ENCODE results near the gene SMIM3. TPM values are rescaled to one million over a fixed set of nuclear protein-coding genes. Genes with fewer than 3 reads are reported as not detected.

Gene SMIM3
- 35.8 and 37.0 TPM in 2 replicates for total RNA-seq

GRCh38 chr5:150778517-150779396, at the start of gene SMIM3:
TSS of gene SMIM3 (plus strand) at chr5:150778757. CDS start at chr5:150795441, 16,684 bp downstream.

GRCh38 chr5:150758531-150759333, 19.8 kb upstream of the SMIM3 start, which contains the start of gene DCTN4:
TSS of gene DCTN4 (minus strand) at chr5:150759017. CDS start at chr5:150758993, 24 bp downstream.

GRCh38 chr5:150846308-150846653, 67.7 kb downstream of the SMIM3 start, which contains the start of gene IRGM:
TSS of gene IRGM (plus strand) at chr5:150846521. CDS start at chr5:150848124, 1,603 bp downstream.

Other genes starting within 250 kb of the SMIM3 start
- gene SYNPO, start 138.1 kb upstream of the SMIM3 start, total RNA-seq = 1.0 and 1.3 TPM in 2 replicates
- 1.0 and 1.8 TPM in 2 replicates for gene MYOZ3, start 117.5 kb upstream of the SMIM3 start, total RNA-seq
- 28.7 and 29.1 TPM in 2 replicates for gene RBM22, start 77.7 kb upstream of the SMIM3 start, total RNA-seq
- 32.1 and 32.6 TPM in 2 replicates for gene DCTN4, start 19.7 kb upstream of the SMIM3 start, total RNA-seq
- not detected in 2 replicates for gene IRGM, start 67.8 kb downstream of the SMIM3 start, total RNA-seq
- 8.0 and 8.1 TPM in 2 replicates for gene ZNF300, start 126.2 kb downstream of the SMIM3 start, total RNA-seq
- 2.4 and 2.7 TPM in 2 replicates for gene GPX3, start 241.8 kb downstream of the SMIM3 start, total RNA-seq

Measured in bronchus fibroblast of lung (primary cell).